Cardiac muscle cell (in vitro differentiated cells and primary cell): ENCODE data around the gene SSBP2. TPM values are rescaled to one million over a fixed set of nuclear protein-coding genes. Genes with fewer than 3 reads are reported as not detected.

Source experiments
- DNase-seq, 2 donors: peaks; one replicate each; pipeline versions ENCODE4 v3.0.0 to v3.0.0-alpha.2; 2010 to 2017; ENCODE audit warnings: low read depth in 1 of 2, low spot score in 1 of 2
- H3K27ac ChIP-seq: fragments of 200-600 bp; sonication (generic); 2 replicates; pipeline ENCODE4 v1.5.1; 2016
- H3K27me3 ChIP-seq: fragments of 200-600 bp; sonication (generic); 2 replicates; pipeline ENCODE4 v1.6.0; 2016; ENCODE audit warnings: control low read depth
- H3K36me3 ChIP-seq: fragments of 200-600 bp; sonication (generic); 2 replicates; pipeline ENCODE4 v1.5.1; 2016; ENCODE audit warnings: control low read depth
- H3K4me1 ChIP-seq: fragments of 200-600 bp; sonication (generic); 2 replicates; pipeline ENCODE4 v1.8.1; 2017; ENCODE audit warnings: low read depth, mild to moderate bottlenecking, mixed run types
- H3K4me3 ChIP-seq: fragments of 200-600 bp; sonication (generic); 2 replicates; pipeline ENCODE4 v1.5.1; 2016; ENCODE audit warnings: mild to moderate bottlenecking
- H3K9me3 ChIP-seq: fragments of 200-600 bp; sonication (generic); 2 replicates; pipeline ENCODE4 v1.5.1; 2017; ENCODE audit warnings: low read depth, mild to moderate bottlenecking, control low read depth
- polyA plus RNA-seq: library from polyadenylated mRNA; unstranded; fragments of >200 nt; fragmentation: Nextera tagmentation; extraction: Ambion mirVana; gene quantifications from 2 replicates; pipeline ENCODE4 v1.2.1, GENCODE V29; 2016
- total RNA-seq: library from RNA; depleted of rRNA; stranded (reverse); fragments of >200 nt; gene quantifications from 2 replicates; pipeline ENCODE4 v1.2.3, GENCODE V29; 2016
- TF ChIP-seq, protein P1 (sequence below): IDR thresholded peaks from 2 replicates; pipeline ENCODE4 v1.5.1; 2012; ENCODE audit warnings: low read depth, mild to moderate bottlenecking, low read length

Gene SSBP2
- total and polyA plus RNA-seq, 2 experiments from 2014 or later, result 117 to 174 TPM

GRCh38 chr5:81389025-81389424 is 361.9 kb downstream of the SSBP2 start:
- Histone ChIP-seq H3K4me1 (no peaks in the 10 kb centered on the region), H3K27ac (no peak overlapping the region), H3K36me3 (no peaks in the 10 kb centered on the region), H3K27me3 (peaks cover 32% of the 10 kb centered on the region), H3K4me3 (no peak overlapping the region), H3K9me3 (no peaks in the 10 kb centered on the region)
- DNase-seq, result no peak
- TF ChIP-seq, protein P1, sequence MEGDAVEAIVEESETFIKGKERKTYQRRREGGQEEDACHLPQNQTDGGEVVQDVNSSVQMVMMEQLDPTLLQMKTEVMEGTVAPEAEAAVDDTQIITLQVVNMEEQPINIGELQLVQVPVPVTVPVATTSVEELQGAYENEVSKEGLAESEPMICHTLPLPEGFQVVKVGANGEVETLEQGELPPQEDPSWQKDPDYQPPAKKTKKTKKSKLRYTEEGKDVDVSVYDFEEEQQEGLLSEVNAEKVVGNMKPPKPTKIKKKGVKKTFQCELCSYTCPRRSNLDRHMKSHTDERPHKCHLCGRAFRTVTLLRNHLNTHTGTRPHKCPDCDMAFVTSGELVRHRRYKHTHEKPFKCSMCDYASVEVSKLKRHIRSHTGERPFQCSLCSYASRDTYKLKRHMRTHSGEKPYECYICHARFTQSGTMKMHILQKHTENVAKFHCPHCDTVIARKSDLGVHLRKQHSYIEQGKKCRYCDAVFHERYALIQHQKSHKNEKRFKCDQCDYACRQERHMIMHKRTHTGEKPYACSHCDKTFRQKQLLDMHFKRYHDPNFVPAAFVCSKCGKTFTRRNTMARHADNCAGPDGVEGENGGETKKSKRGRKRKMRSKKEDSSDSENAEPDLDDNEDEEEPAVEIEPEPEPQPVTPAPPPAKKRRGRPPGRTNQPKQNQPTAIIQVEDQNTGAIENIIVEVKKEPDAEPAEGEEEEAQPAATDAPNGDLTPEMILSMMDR, result no peak

DNA sequence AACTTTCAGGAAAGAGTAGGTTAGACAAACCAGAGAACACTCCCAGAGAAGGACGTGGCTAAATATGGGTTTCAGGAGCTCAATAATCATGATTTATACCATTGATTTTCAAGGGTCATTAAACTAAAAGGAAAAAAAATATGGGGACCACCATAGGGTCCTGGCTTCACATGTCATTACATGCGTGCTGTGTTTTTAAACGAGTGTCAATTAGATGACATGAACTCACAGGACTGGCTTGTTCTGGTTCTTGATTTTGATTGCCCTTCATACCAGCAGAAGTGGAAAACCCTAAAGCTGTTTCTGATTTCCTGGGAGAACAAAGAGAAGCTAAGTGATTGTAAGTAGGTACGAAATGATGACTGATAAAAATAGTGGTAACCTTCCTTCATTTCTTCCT is 362.7 kb downstream of the SSBP2 start:
- H3K27me3 ChIP-seq, result peaks cover 25% of the 10 kb centered on the region
- H3K9me3 ChIP-seq, result no peaks in the 10 kb centered on the region
- H3K4me1 ChIP-seq, result no peaks in the 10 kb centered on the region
- TF ChIP-seq, protein P1, result no peak
- H3K4me3 ChIP-seq, result no peak overlapping the region
- no peak overlapping the region for H3K27ac ChIP-seq
- no peaks in the 10 kb centered on the region for H3K36me3 ChIP-seq
- no peak for DNase-seq

DNA sequence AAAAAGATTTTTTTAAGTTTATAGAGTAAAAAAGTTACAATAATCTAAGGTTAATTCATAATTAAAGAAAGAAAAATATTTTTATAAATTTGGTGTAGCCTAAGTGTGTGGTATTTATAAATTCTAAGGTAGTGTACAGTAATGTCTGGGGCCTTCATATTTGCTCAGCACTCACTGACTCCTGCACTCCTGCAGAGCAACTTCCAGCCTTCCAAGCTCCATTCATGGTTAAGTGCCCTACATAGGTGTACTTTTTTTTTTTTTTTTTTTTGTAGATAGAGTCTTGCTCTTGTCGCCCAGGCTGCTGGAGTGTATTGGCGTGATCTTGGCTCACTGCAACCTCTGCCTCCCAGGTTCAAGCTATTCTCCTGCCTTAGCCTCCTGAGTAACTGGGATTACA is 367.0 kb downstream of the SSBP2 start:
- Histone ChIP-seq H3K4me1 (no peaks in the 10 kb centered on the region), H3K27ac (no peak overlapping the region), H3K4me3 (no peak overlapping the region), H3K27me3 (no peaks in the 10 kb centered on the region), H3K9me3 (no peaks in the 10 kb centered on the region), H3K36me3 (no peaks in the 10 kb centered on the region)
- no peak for DNase-seq
- TF ChIP-seq, protein P1, result no peak

DNA sequence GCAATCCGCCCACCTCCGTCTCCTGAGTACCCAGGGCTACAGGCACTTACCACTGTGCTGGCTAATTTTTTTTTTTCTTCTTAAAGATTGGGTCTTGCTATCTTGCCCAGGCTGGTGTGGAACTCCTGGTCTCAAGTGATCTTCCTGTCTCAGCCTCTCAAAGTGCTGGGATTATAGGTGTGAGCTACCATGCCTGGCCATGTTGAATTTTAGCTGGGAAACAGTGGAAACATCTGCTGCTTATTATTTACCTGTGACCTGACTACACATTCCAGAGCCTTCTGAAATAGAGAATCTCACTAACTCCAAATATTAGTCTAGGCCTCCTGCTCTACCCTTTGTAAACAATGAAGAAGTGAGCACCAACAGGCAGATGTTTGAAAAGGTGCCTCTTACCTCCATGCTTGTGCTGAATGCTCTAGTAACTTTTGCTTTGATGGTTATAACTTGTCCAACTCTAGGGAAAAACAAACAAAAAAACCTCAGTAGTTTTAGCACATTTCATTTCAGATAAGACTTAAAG is 379.5 kb downstream of the SSBP2 start:
- H3K4me1 ChIP-seq, result no peaks in the 10 kb centered on the region
- DNase-seq, result no peak
- TF ChIP-seq, protein P1, result no peak
- no peaks in the 10 kb centered on the region for H3K9me3 ChIP-seq
- H3K27me3 ChIP-seq, result no peaks in the 10 kb centered on the region
- H3K36me3 ChIP-seq, result no peaks in the 10 kb centered on the region
- no peak overlapping the region for H3K27ac ChIP-seq
- no peak overlapping the region for H3K4me3 ChIP-seq

DNA sequence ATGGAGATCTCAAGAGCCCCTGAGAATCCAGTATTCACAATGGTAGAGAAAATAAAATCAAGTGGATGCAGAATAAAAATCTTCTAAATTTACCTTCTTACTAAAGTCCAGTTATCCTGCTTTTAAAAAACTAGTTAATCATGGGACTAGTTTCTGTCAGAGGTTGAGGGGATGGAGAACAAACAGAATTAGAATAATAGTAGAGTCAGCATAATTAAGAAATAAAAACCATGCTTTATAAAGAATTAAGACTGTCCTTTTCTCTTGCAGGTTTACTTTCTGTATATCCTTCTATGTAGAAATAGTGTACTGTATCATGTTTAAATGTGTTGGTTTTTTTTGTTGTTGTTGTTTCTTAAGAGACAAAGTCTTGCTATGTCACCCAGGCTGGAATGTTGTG is 380.0 kb downstream of the SSBP2 start:
- TF ChIP-seq, protein P1, result no peak

DNA sequence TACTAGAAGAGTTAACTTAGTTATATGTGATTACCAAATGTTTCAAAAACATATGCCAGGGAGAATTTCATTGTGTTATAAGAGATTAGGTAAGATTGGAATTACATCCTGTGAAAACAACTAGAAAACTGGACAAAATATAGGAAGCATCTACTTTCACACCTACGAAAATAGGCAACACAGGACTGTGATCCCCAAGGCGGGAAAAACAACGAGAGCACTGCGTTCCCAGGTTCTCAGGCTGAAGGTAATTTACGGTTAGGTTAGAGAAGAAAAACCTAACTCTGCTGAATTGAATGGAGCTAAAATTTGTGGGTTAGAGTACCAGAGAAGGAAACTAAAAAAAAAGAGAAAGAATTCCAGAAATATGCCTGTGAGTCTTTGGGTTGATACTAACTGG is 385.4 kb downstream of the SSBP2 start:
- Histone ChIP-seq H3K4me1 (no peaks in the 10 kb centered on the region), H3K9me3 (no peaks in the 10 kb centered on the region), H3K27ac (no peak overlapping the region), H3K36me3 (no peaks in the 10 kb centered on the region), H3K4me3 (no peak overlapping the region), H3K27me3 (no peaks in the 10 kb centered on the region)
- DNase-seq, result no peak
- TF ChIP-seq, protein P1, result no peak

More for the DNA sequence above, 380.0 kb downstream of the SSBP2 start:
- no peaks in the 10 kb centered on the region for H3K27me3 ChIP-seq
- DNase-seq, result no peak
- no peak overlapping the region for H3K27ac ChIP-seq
- no peaks in the 10 kb centered on the region for H3K9me3 ChIP-seq
- H3K36me3 ChIP-seq, result no peaks in the 10 kb centered on the region
- no peaks in the 10 kb centered on the region for H3K4me1 ChIP-seq
- no peak overlapping the region for H3K4me3 ChIP-seq
